Germinal center (tissue), 1 donor: ENCODE data around the gene MYCBP.
"Not testable (repeated sequence)": the region's sequence is repeated elsewhere in the genome, so short reads cannot be mapped to it uniquely, and the experiment has no call there.

Source experiments
- DNase-seq: peaks from one replicate; pipeline ENCODE4 v3.0.0; 2012; ENCODE audit warnings: mixed read lengths, low spot score

MYCBP gene

DNA sequence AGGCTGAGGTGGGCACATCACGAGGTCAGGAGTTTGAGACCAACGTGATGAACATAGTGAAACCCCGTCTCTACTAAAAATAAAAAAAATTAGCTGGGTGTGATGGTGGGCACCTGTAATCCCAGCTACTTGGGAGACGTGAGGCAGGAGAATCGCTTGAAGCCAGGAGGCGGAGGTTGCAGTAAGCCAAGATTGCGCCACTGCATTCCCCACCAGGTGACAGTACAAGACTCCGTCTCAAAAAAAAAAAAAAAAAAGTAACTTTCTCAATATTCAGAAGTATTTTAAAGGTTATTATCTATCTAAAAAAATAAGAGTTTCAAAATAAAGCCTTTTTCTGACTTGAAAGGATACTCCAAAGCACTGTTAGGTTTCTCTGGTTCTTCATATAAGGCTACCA lies 5.9 kb downstream of the MYCBP start:
- no peak for DNase-seq

DNA sequence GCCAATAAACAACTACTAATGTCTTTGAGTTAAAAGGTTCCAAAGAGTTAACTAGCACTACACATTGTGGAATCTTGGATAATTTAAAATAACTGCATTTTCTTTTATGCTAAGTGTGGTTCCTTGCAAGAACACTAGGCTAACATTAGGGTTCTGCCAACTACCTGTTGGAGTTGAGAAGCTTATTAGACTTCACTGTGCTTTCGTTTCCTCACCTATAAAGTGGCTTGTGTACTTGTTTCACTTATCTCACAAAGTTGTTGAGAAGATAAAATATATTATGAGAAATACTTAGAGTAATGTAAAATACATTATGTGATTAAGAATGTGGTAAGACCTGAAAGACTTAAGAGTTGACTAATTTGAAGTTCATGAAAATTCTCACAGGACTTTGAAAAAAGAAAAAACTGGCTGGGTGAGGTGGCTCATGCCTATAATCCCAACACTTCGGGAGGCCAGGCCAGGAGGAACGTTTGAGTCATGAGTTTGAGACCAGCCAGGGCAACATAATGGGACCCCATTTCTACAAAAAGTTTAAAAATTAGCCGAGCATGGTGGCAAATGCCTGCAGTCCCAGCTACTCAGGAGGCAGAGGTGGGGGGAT lies 7.9 kb downstream of the MYCBP start:
- DNase-seq: no peak

DNA sequence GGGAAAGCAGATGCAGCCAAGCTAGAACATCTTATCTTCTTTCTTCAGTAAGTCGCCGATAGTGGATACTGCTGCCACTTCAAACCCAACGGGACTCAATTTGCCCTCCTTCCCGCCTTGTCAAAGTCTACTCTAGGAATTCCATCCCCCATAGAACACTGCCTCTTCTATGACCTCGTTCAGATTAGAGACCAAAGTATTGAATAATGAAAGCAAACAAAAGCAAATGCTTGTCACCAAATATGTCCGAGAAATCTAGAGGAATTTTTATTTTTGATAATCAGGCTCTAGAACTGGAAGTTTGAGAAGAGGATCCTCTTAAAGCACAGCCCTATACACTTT lies 12.7 kb downstream of the MYCBP start:
- no peak for DNase-seq

DNA sequence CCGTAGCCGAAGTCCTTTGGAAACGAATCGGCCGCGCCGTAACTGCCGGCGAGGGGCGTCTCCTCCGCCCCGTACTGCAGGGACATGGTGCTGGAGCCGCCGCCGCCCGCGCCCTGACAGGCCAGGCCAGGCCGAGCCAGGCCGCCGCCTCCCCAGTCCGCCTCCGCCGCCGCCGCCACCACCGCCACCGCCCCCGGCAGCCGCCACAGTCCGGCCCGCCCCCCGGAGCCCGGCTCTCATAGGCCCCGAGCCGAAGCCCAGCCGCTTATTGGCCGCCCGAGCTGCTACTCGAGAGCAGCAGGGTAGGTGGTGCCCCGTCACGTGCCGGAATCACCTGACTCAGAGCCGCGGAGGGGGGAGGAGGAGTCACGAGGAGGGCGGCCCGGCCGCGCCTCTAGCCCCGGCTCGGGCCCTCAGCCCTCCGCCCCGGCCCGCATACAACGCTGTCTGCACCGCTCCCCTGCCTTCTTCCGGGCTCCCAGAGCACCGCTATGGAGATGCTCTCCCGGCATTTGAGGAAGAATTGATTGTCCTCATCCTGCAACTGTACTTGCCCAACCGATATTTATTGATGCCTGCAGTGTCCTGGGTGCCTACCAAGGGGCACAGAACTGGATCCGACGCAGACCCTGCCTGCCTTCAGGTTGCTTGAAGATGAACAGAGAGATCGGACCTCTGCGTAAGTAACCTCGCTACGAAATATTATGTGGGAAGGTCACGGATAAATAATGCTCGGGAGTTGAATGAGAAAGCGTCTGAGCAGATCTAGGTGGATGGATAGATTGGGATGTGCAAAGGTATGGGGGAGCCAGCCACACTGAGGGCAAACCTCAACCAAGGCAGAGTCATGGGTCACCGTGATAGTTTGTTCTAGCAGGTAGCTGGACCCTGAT lies 13.3 kb downstream of the MYCBP start, which contains the start of gene RRAGC:
Gene RRAGC, minus strand, starts transcription at position 212 of the 893 bp plus-strand sequence. Its CDS starts 126 bp downstream, at position 86.
- DNase-seq: peak; percentile 100

DNA sequence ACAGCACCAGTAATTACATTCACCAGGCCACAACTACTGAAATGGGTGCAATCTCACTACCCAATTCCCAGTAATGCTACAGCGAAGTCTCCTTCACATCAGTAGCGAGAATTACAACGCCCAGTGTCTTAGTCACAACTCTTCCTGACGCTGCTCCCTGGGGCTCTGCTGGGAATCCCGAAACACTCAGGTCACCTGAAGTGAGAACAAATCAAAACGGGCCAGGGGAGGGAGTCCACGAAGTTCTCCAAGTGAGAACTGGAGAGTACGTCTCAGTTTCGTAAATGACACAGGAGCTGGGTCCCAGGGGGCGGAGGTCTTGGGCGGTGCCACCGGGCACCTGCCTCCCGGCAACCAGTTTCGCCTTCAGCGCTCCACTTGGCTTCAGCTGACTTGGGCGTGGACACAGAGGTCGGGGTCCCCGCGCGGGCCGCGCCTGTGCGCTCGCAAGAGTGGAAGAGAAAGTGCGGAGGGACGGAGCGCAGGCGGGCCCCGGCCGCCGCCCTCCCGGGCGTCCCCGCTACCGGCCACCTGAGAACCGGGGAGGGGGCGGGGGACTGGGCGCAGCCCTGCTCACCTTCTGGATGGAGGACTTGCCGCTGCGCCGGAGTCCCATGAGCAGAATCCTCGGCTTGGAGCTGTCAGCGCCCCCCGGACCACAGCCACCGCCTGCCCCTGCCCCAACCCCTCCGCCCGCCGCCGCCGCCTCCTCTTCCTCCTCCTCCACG lies 14.2 kb downstream of the MYCBP start:
- DNase-seq: peak; percentile 68

DNA sequence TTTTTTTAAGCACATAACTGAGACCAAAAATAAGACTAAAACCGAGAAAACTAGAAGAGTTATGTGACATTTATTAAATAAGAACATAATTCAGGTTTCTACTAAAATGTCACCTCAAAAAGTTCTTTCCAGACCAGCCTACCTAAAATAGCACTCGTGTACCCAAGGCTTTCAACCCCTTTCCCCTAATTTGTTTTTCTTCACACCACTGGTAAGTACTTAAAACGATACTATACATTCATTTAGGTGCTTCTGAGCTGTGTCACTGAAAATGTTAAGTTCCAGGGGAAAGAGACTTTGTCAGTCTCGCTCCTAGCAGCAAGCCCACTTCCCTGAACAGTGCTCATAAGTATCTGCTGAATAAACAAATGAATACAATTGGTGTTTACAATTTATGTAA lies 20.4 kb downstream of the MYCBP start:
- no peak for DNase-seq

DNA sequence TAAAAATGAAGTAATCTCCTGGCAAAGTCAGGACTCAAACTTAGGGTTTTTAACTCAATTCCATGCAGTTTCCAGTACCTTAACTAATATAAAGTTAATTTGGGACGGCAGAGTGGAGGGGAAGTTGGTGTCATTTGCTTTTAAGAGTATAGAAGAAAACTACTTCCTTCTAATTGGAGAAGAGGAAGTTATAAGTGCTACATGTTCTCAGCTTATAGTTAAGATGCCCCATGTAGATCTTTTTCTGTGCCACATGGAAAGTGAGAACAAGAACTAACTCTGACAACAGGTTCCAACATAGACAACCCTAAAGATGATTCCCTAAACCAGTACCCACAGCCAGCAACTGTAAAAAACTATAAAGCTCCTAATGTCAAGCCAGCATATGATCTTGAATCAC lies 25.1 kb downstream of the MYCBP start:
- peak; percentile 16 for DNase-seq

DNA sequence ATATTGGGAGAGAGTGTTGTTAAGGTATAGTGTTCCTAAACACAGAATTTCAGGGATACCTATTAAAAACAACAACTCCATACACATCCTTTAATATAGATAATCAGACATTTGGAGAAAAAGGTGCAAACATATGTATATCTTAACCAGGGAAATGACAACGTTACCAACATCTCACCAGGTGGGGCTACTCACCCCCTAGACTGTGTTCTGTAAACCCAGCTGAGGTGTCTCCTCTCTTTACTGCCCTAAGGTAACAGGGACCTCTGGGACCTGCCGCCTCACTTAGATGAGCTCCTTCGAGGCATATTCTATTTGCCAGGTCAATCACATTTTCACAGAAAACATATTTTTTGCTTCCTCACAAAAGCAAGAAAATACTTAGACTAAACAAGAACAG lies 26.9 kb downstream of the MYCBP start:
- no peak for DNase-seq

DNA sequence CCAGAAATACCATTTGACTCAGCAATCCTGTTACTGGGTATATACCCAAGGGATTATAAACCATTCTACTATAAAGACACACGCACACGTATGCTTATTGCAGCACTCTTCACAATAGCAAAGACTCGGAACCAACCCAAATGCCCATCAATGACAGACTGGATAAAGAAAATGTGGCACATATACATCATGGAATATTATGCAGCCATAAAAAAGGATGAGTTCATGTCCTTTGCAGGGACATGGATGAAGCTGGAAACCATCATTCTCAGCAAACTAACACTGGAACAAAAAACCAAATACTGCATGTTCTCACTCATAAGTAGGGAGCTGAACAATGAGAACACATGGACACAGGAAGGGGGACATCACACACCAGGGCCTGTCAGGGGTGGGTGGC lies 28.1 kb downstream of the MYCBP start:
- not testable (repeated sequence) for DNase-seq

DNA sequence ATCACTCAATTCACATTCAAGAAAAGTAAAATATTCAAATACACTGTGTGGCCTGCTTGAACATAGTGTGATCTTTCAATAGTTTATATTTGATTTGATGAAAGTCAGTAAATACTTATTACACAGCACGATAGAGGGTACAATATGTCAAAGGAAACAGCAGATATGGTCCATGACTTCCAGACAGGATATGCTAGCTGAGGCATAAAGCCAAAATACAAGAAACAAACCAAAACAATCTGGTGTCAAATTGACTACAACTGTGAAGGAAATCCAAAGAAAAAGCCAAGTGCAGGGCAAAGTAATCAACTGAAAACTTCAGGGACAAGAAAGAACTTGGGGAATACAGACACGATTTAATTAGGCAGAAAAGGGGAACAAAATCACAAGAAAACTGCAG lies 32.9 kb downstream of the MYCBP start:
- no peak for DNase-seq

DNA sequence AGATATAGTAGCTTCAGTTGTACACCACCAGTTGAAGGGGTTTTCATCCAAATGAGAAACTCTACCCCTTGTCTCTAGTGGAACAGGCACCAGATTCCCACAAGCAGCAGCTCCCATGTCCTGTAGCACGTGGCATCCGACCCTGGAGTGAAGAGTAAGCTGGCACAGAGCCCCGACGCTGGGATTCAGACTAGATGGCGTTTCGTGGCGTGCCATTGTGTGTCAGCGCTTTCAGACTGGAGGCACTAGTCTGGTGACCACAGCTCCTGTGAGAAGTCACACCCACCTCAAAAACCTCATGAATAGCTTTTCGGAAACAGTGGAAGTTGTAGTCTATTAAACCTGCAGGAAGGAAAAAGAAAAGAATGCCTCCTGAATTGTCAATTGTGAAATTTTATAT lies 33.8 kb downstream of the MYCBP start:
- DNase-seq: no peak

DNA sequence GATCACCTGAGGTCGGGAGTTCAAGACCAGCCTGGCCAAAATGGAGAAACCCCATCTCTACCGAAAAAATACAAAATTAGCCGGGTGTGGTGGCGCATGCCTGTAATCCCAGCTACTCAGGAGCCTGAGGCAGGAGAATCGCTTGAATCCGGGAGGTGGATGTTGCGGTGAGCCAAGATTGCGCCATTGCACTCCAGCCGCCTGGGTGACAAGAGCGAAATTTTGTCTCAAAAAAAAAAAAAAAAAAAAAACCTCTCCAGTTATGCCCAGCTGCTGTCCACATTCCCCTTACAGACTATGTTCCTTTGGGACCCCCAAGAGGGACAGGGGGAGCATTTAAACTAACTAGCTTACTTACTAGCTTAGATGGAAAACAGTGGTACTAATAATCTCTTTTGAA lies 36.8 kb downstream of the MYCBP start:
- not testable (repeated sequence) for DNase-seq

DNA sequence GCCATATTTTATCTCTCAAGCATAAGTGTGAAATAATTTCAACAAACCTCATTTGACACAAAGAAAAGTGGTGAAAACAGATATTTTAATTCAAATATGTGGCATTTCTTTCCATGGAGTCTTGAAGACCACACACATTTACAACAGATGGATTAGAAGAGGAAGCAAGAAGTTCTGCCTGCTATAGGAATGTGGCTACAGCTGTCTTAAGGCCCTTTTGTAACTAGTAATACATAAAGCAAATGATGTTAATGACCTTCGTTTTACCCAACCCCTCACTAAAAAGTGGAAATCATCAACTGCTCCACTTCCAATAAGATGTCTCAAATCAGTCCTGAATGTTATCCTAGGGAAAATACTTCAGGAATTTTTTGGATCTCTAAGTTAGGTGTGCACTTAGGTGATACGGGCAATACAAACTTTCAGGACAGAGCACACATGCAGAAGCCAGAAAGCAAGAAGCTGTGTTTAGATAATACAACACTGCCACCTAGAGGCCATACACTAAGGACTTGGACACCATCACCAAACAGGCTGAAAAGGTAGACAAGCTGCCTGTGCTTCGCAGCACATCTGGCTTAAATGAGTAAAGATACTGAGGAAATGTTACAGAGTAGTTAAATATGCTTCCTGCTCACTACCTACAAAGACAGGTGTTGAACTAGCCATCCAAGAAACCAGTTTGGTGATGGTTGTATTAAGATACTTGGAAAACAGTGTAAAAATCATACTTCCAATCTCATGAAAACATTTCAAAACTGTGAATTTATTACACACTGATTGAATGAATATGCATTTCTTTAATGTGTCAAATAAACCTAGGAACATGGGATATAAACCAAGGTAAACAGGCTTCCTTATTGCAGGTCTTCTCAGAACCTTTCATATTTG lies 38.0 kb downstream of the MYCBP start:
- peak; percentile 68 for DNase-seq

DNA sequence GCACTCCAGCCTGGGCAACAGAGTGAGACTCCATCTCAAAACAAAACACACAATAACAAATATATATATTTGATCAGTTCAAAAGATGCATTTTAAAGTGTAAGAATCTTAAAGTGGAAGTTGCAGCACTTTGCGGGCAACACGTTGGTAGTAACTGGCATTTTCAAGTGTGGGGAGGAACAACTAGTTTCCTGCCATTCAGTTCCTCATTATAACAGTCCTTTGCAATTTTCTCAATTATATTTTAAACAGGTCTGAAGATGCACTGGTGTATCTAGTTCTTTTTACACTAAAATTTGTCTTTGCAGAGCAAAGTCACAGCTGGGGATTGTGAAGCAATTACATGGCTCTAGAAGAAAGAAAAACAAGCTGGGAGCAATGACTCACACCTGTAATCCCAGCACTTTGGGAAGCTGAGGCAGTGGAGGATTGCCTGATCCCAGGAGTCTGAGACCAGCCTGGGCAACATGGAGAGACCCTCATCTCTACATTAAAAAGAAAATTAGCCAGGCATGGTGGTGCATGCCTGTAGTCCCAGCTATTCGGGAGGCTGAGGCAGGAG lies 38.8 kb downstream of the MYCBP start:
- no peak for DNase-seq

DNA sequence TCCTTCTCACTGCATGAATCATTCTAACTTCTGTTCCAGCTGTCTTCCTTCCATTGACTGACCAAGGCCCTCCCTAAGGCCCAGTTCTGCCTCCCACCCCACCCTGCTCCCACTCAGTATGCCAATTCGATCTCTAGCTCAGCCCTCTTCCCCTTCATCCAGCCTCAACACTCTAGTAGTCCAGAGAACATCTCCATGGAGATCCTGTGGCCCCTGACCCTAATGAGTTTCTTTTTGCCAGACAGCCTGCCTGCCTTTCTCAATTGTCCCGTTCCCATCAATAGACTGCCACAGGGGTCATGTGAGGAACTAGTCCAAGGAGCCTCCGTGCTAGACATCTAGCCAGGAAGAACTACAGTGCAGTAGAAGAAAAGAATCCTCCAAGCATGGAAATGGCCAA lies 40.0 kb downstream of the MYCBP start:
- DNase-seq: no peak

DNA sequence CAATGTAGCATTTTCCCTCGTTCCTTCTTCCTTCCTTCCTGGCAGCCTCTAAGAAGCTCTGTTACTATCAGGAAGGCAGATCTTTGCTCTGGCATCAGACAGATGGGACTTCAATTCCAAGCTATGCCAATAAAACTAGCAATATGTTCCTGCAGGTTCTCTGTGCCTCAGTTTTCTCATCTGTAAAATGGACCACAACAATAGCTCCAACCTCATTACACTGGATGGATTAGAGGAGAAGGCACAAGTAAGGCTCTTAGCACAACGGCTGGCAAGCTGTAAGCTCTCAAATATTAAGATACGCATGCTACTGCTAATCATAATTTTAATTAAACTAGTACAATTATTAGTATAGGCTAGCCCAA lies 40.8 kb downstream of the MYCBP start:
- DNase-seq: no peak

DNA sequence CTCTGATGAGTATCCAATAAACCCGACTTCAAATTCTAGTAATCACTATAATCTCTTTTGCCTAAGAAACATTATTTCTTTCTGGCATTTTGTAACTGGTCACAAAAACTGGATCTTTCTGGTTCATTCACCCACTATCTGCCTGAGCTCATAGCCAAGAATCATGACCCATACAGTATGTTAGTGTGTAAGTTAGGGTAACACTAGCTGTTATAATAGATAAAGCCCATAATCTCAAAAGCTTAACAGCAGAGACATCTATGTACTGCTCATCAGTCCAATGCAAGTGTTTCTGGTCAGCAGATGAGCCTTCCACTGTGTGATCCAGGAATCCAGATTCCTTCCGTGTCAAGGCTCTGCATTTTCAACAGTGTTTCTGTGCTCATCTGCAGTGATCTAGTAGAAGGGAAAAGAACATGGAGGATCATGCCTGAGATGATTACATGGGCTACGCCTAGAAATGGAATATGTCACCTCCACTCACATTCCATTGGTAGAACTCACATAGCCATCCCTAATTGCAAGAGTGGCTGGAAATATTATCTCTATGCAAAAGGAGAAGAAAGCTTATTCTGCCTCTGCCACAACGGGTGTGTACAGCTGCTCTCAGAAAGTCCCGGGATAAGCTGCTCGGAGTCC lies 41.3 kb downstream of the MYCBP start:
- DNase-seq: no peak

DNA sequence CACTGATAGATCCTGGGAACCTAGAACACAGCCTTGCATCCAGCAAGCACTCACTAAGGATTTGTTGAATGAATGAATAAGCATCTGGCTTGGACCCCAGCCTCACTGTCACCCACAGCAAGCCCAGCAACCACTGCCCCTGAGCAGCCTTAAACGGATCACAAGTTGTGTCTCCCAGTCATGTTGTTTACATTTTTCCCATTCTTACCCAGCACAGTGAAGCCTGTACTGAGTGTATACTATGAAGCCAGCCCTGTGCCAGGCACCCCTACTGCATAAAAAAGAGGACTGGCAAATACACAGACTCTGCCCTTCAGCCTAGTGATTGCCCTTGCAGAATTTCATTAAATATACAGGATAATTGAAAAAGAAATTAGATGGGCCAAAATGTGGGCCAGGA lies 43.8 kb downstream of the MYCBP start:
- no peak for DNase-seq

DNA sequence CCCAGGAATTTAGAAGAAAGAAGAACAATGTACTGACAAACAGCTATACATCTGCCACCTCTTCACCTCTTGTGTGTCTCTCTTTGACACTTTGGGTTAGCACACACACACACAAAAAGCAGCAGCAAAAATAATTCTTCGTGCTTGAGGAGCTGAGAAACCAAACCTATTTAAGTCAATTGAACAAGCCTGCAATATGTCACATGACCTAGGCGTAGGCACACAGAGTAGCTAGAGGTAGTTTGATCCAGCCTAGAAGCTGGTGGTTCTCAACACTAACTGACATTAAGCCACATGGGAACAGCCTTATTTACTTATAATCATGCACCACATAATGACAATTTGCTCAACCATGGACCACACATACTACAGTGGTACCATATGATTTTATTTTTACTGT lies 45.8 kb downstream of the MYCBP start:
- DNase-seq: no peak

DNA sequence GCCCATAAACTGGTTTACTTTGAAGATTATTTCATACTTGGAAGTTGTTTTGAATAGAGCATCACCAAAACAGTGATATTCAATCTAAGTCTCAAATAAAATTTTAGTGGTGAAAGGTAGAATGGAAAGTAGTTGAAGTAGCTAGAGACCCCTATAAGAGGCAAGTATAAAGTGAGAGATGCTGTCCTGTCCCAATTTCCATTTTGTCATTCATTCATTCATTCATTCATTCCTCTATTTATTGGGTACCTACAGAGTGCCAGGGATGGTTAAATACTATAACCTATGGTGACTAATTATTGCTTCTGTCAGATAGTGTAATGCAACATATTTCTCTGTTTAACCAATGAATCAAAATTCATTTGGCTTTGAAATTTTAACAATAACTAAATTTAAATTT lies 46.3 kb downstream of the MYCBP start:
- DNase-seq: no peak

DNA sequence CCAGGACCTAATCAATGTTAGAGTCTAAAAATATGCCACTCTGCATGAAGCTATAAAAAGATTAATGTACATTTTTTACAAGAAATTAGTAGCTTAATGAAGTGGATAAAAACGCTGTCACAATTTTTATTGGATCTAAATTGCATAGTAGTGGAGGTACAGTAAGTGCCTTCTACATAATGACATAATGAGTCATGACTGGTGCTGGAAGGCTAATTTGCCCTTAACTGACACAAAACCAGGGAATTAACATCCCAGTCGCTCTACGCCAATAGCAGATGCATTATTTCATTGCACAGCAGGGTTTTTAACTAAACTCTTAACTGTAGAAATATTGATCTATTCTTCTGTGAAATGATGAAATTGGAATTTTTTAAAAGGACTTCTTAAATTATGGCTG lies 46.9 kb downstream of the MYCBP start:
- DNase-seq: no peak
